GM21717 (cell line): Measurements from ENCODE around the gene NPAS4.
"Not testable (repeated sequence)": the region's sequence is repeated elsewhere in the genome, so short reads cannot be mapped to it uniquely, and the experiment has no call there.

Source experiments
- ATAC-seq: cut with Tn5 transposase; IDR thresholded peaks from one replicate; pipeline ENCODE4 v1.9.1; 2021; ENCODE audit warnings: mild to moderate bottlenecking, moderate library complexity; ENCODE audit not compliant: unreplicated experiment

Gene NPAS4

DNA sequence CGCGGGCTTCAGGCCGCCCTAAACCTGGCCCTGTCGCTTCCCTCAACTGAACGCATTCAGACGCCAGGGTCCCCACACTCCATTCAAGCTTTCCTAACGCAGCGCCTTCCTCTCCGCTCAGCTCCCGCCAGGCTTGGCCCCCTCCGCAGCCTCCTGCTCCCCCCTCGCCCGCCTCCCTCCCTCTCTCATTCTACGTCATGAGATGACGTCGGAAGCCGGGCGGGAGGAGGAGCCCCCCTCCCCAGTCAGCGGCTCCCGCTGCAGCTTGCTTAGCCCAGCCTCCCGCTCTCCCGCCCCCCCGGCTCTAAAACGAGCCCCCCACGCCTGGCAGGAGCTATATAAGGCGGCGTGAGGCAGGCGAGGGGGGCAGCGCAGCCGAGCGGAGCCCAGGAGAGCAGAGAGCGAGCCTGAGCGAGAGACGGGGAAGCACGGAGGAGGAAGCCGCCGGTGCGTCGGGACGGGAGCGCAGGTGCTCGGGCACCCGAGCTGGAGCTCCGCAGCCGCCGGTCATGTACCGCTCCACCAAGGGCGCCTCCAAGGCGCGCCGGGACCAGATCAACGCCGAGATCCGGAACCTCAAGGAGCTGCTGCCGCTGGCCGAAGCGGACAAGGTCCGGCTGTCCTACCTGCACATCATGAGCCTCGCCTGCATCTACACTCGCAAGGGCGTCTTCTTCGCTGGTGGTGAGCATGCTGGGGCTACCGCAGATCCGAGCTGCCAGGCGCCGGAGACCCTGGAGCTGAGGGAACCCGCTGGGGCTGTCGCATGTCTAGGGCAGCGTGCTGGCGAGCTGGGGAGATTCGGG lies at the start of gene NPAS4:
Gene NPAS4, plus strand, starts transcription at position 365 of the 806 bp plus-strand sequence. Its CDS starts 145 bp downstream, at position 510.
- ATAC-seq, result no peak

DNA sequence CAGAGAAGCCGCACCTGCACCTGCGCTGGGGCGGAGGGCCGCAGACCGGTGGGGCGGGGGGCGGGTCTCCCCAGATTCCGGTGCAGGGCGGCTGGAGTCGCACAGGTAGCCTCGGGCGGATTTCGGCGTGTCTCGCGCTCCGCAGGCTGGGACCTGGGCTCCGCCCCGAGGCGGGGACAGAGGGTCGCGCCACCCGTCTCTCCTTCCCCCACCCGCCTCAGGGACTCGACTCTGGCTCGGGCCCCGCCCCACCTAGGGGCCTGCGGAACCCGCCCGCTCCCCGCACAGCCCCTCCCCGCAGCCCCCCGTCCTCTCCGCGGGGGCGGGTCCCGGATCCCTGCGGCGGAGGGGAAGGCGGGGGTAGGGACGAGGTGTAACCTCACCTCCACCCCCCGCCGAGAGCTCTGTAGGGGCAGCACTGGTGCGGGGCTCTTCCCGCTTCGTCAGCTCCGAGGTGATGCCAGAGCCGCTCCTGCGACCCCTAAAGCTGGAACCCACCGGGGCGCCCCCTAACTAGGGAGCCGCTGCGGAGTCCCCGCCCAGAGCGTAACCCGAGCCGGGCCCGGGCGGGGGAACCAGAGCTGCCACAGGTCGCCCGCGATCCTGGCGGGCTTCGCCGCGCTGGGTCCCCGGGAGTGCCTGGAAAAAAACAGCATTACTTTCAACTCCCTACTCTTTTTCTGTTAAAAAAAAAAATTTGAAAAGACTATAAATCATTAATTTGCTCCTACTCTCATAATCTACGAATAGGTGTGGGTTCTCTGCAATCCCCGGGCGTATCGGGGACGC lies 49.0 kb upstream of the NPAS4 start, which contains the start of gene SLC29A2:
Gene SLC29A2, minus strand, starts transcription at position 134 of the 789 bp plus-strand sequence. CDS start 169 bp downstream, outside the sequence.
- ATAC-seq, result peak; percentile 49

DNA sequence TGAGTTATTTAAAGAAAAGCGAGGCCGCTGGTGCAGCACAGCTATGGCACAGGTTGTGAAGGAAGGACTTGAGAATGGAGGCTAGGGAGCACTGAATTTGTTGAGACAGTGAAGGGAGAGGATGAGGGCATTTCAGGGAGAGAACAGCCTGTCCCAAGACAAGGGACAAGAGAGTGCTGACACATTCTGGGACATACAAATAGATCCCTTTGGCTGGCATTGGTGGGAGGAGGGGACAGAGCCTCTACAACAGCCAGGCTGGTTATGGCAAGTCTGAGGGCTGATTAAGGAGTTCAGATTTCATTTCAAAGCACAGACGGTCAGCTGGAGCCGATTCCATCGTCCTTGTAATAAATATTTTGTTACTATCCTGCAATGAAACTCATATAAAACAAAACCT lies 47.6 kb upstream of the NPAS4 start:
- ATAC-seq, result no peak

DNA sequence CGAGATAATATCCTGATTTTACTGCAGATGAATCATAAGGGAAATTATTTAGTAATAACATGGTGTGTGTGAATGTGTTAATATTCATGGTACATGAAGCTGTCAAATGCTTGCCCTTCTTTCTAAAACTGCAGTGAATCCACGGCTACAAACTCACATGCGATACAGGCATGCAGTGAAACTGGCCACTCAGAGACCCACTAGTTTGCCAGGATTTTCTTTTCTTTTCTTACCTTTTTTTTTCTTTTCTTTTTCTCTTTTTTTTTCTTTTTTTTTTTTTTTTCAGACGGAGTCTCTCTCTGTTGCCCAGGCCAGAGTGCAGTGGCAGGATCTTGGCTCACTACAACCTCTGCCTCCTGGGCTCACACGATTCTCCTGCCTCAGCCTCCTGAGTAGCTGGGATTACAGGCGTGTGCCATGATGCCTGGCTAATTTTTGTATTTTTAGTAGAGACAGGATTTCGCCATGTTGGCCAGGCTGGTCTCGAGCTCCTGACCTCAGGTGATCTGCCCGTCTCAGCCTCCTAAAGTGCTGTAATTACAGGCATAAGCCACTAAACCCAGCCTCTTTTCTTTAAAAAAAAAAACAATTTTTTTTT lies 47.0 kb upstream of the NPAS4 start:
- ATAC-seq, result not testable (repeated sequence)

DNA sequence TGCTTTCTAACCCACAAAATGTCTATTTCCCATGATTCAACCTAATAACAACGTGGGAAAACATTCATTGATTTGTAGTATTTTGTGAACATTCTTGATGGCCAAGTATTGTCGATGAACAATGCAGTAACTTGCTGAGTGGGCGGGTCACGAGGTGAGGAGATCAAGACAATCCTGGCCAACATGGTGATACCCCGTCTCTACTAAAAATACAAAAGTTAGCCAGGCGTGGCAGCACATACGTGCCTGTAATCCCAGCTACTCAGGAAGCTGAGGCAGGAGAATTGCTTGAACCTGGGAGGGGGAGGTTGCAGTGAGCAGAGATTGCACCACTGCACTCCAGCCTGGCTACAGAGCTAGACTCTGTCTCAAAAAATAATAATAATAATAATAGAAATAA lies 40.6 kb upstream of the NPAS4 start:
- not testable (repeated sequence) for ATAC-seq

DNA sequence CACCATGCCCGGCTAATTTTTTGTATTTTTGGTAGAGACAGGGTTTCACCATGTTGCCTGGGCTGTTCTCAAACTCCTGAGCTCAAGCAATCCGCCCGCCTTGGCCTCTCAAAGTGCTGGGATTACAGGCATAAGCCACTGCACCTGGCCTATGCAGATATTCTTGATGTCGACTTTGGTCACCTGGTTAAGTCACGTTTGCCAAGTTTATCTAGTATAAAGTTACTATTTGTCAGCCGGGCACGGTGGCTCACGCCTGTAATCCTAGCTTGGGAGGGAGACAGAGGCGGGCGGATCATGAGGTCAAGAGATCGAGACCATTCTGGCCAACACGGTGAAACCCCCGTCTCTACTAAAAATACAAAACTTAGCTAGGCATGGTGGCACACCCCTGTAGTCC lies 36.5 kb upstream of the NPAS4 start:
- ATAC-seq, result not testable (repeated sequence)

DNA sequence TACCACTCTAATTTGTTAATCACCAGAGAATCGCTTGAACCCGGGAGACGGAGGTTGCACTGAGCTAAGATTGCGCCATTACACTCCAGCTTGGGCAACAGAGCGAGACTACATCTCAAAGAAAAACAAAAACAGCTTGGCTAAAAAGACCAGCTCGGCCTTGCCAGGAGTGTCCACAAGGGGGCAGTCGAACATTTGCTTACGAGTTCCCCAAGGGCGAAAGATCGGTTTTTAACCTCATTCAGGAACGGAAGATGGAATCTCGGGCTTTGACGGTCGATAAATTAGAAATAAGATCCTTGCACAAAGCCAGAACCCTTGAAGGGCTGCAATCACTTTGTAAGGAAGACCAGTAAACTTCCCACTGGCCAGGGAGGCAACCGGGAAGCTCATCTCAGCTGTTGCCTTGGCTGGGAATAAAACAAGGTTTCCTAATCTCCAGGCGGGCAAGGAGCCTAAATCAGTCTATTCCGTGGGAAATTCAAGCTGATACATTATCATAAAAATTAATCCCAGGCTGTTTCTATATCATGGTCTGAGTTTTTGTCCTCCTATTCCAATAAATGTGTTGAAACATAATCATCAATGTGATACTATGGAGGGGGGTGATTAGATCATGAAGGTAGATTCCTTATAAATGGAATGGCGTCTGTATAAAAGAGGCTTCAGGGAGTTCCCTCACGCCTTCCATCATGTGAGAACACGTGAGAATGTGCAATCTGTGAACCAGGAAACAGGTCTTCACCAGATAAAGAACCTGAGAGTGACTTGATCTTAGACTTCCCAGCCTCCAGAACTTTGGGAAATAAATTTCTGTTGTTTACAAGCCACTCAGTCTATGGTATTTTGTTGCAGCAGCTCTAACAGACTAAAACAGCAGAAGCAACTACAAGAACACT lies 34.4 kb upstream of the NPAS4 start:
- ATAC-seq, result no peak

DNA sequence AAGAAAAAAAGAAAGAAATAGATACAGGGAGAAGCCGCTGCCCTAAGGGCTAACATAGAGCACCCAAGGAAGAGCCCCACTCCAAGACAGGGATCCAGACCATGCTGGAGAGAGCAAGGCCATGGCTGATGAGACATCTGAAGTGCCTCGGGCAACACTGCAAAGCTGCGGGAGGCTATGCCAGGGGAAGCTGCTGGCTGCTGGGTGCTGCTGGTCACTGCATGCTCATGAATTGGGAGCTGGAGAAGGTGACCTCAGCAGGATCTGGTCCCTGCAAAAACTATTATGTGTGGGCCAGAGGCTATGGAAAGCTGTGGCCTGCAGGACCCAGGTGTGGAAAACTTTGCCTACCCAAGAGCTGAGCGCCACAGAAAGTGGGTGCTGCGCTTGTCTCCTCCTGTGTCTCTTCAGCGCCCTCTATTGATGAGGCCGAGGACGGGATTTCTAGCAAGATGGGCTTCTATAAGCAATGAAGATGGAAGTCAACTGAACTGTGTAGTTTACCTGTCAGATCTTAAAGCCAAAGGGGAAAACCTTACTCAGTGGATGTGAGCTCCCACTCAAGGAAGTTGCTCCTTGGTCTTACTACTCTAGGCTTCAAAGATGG lies 32.0 kb upstream of the NPAS4 start:
- no peak for ATAC-seq

DNA sequence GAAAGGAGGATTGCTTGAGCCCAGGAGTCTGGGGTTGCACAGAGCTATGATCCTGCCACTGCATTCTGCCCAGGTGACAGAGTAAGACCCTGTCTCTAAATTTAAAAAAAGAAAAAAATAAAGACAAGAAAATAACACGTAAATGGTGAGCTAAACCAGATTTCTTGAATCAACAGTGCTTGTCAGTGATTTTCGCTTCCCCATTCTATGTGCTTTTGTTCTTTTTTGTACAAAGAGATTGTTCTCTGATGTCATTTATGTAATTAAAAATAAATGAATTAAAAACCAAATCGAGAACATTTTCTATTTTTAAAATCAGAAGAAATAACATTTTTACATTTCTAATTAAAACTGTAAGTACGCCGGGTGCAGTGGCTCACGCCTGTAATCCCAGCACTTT lies 29.5 kb upstream of the NPAS4 start:
- ATAC-seq, result no peak

DNA sequence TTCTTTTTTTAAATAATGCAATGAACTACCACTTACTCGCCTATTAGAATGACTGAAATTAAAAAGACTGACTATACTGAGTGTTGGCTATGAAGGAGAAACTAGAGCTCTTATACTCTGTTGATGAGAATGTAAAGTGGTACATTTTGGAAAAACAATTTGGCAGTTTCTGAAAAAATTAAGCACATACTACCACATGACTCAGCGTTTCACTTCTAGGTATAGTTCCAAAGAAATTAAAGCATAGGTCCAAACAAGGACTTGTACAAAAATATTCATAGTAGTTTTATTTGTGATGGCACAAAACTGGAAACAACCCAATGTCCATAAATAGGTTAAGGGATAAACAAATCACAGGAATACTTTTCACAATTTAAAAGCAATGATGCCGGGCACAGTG lies 26.9 kb upstream of the NPAS4 start:
- no peak for ATAC-seq

DNA sequence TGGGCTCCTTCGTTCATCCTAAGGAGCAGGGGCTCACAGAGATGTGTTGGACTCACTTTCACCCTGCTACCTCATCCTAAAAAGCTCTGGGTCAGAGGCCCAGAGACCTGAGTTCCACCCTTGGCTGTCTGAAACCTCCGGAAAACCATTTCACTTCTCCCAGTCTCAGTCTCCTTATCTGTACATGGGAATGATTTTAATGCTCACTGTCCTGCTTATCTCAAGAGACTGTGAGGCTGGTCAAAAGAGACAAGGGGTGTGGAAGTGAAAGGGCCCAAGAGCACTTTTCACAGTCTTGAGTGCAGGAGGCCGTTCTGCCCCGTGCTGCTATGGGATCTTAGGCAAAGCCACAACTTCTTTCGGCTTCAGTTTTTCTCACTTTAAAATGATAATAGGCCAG lies 13.2 kb upstream of the NPAS4 start:
- no peak for ATAC-seq

DNA sequence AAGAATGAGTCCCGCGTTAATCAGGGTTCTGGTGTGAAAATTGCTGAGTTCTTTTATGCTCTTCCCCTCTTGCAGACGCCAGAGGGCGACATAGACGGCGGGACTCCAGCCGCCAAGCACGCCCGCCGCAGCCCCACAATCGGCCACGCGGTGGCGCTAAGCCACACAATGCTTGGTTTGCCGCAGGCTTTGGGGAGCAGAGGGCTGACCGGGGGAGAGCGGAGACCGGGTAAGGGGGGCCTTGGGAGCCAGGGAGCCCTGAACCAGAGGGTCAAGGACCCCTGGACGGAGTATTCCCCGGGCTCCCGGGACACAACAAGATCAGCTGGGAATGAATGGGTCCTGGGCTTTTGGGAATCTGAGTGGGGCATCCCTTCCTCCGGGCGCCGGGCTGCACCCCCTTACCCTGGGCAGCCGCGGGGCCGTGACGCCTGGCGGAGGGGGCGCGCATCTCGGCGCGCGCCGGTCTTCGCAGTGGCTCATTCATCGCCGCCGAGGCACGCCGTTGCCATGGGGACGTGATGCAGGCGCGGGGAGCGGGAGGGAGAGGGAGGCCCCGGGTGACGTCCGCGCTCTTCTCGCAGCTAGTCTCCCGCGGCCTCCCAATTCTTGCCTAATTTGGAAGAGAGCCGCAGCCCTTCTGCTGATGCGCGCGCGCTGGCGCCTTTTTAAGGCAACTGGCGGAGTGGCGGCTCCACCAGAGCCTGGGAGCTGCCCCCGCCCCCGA lies 12.2 kb upstream of the NPAS4 start:
- no peak for ATAC-seq

DNA sequence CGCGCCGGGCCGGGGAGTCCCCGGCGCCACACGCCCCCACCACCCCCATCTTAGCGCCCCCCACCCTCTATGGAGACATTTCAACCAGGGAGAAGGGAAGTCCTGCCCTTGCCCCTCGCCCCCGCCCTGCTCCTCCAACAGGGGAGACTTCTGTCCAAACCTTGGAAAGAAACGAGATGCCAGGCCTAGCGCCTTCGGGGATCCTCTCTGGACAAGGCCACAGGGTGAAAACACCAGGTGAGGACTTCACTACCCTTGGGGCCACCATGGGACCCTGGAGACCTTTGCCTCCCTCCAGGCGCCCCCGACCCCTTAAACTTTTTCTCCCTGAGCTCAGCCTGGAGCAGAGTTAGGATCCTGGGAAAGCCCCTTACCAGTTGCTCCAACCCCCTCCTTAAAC lies 11.6 kb upstream of the NPAS4 start:
- no peak for ATAC-seq

DNA sequence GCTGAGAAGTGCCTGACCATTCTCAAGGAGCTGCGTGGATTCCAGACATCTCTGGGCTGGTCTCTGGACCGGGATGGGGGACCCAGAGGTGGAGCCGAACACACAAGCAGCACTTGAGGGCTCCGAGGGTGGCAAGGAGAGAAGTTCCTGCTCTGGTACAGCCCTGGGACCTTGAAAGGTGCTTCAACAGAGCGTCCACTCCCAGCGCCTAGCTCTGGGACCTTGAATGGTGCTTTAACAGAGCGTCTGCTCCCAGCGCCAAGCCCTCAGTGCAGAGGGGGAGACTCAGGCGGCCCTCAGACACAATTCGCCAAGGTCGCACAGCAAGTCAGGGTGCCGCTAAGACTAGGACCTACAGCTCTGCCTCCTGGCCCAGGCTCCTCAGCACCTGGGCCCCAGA lies 10.6 kb upstream of the NPAS4 start:
- no peak for ATAC-seq

DNA sequence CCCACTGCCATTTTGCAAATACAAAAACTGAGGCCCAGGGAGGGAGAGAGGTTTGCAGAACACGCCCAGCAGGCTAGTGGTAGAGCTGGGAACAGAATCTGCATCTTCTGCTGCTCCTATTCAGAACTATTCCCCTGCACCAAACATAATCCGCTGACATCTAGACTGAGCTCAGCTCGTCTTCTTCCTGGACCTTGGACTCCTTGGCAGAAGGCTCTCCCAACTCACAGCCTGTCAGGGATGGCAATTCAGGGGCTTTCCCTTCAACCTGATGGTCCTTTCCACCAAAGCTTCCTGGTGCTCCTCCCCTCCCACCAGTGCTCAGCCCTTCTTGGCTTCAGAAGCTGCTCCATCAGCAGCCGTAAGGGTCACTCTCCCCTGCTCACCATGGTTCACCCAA lies 9.5 kb upstream of the NPAS4 start:
- ATAC-seq, result no peak

DNA sequence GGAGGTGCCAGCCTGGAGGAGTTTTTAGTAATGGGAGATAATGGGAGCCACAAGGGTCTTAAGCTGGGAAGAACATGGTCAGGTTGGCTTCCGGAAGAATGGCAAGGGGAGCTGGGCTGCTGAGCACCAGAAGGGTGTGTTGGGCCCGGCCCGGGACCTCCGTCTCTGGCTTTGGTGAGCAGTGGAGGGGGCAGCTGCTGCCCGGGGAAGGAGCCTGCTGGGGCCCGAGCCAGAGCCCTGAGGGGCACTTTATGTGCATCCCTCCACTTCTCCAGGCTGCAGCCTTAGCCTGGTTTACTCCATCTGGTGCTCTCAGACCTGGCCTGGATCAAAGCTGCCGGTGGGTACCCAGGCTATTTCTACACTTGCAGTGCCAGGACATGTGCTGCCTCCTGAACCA lies 8.7 kb upstream of the NPAS4 start:
- no peak for ATAC-seq

DNA sequence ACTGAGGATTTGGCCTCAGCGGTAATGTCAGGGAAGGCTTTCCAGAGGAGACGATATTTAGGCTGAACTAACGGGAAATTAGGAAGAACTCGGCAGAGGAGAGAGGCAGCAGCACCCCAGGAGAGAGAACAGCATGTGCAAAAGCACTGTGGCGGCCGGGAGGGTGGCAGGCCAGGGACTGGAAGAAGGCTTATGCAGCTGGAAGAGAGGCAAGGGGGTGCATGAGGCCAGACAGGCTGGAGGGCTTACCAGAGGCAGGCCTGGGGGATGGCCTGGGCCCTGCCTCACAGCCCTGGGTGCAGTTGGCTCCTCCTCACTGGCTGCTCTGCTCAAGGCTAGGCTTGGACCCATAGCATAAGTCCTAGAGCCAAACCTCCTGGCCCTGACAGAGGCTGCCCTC lies 7.7 kb upstream of the NPAS4 start:
- no peak for ATAC-seq

DNA sequence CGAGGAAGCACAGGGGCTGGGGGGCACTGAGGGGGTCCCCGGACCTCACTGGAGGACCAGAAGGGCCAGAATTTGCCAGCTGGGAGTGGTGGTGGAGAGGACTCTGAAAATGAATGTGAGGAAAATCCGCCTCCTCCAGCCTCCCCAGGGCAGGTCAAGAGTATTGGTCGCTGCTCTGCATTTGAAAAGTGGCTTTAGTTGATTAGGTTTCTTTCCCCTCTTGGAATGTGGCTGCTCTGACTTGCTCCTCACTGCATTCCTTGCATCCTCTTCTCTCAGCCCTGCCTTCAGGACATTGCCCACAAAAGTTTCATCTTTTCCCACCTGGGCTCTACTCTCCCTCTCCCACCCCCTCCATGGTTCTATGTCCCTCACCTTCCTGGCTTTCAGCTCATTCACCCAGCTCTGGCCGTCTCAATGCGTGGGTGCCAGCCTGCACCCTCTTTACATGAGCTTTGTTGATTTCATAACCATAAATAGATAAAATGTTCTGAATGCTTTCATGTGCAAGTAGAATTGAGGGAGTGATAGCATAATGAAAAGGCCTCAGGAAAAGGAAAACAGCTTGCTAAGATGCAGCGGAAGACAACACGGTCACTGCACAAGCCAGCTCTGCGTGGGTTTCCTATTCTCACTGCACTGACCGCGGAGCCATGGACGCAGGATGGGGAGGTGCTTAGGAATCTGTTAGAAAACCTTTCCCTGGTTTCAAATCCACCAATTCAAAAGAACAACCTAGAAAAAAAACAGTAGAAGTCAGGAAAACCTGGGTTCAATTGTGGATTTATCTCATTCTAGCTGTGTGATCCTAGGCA lies 6.5 kb upstream of the NPAS4 start:
- no peak for ATAC-seq

DNA sequence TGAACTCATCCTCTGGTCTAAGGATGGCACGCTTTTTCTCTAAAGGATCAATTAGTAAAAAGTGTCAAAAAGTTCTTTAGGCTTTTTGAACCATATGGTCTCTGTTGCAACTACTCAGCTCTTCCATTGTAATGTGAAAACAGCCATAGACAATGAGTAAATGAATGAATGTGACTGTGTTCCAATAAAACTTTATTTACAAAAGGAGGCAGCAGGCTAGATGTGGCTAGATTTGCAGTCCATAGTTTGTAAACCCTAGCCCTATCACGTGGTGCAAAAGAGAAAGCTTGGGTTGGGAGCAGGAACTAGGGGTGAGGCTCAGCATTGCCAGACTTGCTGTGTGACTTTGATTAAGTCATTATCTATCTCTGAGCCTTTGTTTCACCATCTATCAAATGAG lies 5.4 kb upstream of the NPAS4 start:
- ATAC-seq, result no peak
